ENCODE measurements around the gene TIMM10.

TIMM10 gene

DNA sequence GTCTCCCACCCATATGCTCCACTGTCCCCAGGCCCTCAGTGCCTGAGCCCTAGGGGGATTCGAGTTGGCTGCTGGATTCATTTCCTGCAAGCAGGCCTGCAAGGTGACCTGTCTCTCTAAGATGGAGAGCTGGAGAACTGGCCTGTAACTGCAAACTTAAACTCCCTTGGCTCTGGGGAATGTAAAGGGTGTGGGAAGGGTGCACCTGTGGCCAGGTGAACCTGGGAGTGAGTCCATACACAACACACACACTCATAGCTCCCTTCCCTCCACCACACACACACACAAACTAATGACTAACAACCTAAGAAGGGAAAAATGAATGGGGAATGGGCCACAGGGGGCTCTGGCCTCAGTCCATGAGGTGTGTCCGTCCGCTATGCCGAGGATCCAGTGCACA, 21.4 kb upstream of the TIMM10 start:
- no peak overlapping the region for H3K27ac ChIP-seq
- no peak for TF ChIP-seq ZFX (IDR thresholded peaks at IDR 0.05; ENCODE audit: borderline replicate concordance)
- TF ChIP-seq, protein P1, sequence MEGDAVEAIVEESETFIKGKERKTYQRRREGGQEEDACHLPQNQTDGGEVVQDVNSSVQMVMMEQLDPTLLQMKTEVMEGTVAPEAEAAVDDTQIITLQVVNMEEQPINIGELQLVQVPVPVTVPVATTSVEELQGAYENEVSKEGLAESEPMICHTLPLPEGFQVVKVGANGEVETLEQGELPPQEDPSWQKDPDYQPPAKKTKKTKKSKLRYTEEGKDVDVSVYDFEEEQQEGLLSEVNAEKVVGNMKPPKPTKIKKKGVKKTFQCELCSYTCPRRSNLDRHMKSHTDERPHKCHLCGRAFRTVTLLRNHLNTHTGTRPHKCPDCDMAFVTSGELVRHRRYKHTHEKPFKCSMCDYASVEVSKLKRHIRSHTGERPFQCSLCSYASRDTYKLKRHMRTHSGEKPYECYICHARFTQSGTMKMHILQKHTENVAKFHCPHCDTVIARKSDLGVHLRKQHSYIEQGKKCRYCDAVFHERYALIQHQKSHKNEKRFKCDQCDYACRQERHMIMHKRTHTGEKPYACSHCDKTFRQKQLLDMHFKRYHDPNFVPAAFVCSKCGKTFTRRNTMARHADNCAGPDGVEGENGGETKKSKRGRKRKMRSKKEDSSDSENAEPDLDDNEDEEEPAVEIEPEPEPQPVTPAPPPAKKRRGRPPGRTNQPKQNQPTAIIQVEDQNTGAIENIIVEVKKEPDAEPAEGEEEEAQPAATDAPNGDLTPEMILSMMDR (IDR thresholded peaks at IDR 0.05) = no peak

DNA sequence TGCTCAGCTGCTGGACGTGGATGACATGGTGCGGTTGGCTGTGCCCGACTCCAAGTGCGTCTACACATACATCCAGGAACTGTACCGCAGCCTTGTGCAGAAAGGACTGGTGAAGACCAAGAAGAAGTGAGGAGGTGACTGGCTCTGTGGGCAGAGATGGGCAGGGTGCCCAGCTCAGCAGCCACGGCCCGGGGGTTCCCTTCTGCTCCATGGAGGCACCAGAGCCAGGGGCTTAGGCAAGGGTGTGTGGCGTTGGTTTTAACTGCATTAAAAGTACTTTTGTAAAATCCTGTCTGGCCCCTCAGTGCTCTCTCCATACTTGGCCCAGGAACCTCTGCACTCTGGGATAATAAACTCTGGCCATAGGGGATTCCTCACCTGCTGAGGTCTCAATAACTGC, 19.4 kb upstream of the TIMM10 start:
- TF ChIP-seq, protein P1 (IDR thresholded peaks at IDR 0.05) = no peak
- TF ChIP-seq ZFX (IDR thresholded peaks at IDR 0.05; ENCODE audit: borderline replicate concordance) = no peak
- H3K27ac ChIP-seq = no peak overlapping the region

DNA sequence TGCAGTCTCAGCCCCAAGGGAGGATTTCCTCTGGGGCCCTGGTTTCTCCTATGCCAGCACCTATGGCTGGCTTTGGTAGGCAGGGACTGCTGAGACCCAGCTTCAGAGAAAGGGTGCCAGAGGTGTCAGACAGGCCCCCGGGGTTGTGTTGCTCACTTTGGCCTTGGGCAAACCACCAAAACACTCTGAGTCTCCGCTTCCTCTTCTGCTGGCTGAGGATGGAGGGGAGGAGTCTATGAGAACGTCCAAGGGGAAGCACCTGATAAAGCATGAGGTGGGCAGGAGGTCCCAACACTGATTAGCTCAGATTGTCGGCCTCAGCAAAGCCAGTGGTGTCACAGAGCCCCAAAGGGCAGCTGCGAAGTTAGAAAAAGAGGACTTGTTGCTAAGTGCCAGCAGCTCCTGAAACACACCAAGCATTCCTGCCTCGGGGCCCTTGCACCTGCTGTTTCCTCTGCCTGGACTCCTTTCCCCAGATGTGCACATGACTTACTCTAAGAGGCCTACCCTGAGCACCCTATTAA, 17.4 kb upstream of the TIMM10 start:
- no peak overlapping the region for H3K27ac ChIP-seq
- TF ChIP-seq, protein P1 (IDR thresholded peaks at IDR 0.05) = no peak
- TF ChIP-seq ZFX (IDR thresholded peaks at IDR 0.05; ENCODE audit: borderline replicate concordance) = no peak

DNA sequence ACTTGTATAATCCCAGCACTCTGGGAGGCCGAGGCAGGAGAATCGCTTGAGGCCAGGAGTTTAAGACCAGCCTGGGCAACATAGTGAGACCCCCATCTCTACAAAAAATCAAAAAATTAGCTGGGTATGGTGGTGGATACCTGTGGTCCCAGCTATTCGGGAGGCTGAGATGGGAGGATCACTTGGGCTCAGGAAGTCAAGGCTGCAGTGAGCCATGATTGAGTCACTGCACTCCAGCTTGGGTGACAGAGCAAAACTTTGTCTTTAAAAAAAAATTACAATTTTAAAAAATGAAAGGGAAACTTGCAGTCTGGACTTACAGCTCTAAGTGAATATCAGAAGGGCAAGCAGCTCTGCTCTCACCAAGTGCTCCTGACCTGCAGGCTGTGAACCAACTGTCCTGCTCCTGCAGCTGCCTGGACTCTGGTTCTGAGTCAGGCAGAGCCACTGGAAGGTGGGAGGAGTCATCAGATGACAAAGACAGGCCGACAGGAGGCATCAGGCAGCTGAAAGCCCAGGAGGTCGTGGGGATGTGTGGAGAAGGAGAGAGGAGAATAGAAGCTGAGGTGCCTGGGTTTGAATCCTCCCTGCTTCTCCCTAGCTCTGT, 16.4 kb upstream of the TIMM10 start:
- TF ChIP-seq, protein P1 (IDR thresholded peaks at IDR 0.05) = no peak
- TF ChIP-seq ZFX (IDR thresholded peaks at IDR 0.05; ENCODE audit: borderline replicate concordance) = no peak
- H3K27ac ChIP-seq = no peak overlapping the region

DNA sequence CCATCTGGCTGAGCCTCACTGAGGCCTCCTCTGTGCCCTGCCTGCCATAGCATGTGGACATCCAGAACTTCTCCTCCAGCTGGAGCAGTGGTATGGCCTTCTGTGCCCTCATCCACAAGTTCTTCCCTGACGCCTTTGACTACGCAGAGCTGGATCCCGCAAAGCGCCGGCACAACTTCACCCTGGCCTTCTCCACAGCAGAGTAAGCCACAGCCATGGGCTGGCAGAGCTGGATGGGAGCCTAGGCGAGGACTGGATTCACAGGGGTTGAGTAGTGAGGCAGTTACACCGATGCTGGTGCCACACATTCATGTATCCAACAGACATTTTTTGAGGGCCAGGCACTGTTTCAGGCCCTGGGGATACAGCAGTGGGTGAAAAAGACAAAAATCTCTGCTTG, 15.9 kb upstream of the TIMM10 start:
- H3K27ac ChIP-seq = no peak overlapping the region
- TF ChIP-seq, protein P1 (IDR thresholded peaks at IDR 0.05) = no peak
- TF ChIP-seq ZFX (IDR thresholded peaks at IDR 0.05; ENCODE audit: borderline replicate concordance) = no peak

DNA sequence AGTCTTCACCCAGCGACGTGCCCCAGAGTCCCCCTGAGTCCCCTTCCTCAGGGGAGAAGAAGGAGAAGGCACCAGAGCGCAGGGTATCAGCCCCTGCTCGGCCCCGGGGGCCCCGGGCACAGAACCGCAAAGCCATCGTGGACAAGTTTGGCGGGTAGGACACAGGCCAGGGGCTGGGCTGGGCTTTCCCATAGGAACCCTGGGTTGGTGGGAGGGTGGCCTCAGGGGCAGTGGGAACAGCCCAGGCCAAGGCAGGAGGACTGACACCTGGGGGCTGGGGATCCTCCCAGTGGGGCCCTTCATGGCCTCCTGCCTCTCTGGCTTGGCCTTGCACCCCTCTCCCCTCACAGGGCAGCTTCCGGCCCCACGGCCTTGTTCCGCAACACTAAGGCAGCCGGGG, 15.3 kb upstream of the TIMM10 start:
- no peak for TF ChIP-seq ZFX (IDR thresholded peaks at IDR 0.05; ENCODE audit: borderline replicate concordance)
- TF ChIP-seq, protein P1 (IDR thresholded peaks at IDR 0.05) = no peak

DNA sequence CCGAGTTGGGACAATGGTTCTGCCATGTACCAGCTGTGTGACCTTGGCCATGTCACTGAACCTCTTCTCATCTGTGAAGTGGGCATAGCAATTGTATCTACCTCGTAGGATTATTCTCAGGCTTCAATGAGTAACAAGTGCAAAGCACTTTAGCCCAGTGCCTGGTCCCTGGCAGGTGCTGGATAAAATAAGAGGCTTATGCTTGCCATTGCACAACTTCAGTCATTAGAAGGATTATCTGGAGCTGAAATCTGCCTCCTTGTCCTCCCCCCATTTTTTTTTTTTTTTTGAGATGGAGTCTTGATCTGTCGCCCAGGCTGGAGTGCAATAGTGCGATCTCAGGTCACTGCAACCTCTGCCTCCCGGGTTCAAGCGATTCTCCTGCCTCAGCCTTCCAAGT, 14.0 kb upstream of the TIMM10 start:
- TF ChIP-seq ZFX (IDR thresholded peaks at IDR 0.05; ENCODE audit: borderline replicate concordance) = no peak
- TF ChIP-seq, protein P1 (IDR thresholded peaks at IDR 0.05) = no peak
- H3K27ac ChIP-seq = no peak overlapping the region

More for the DNA sequence above, 15.3 kb upstream of the TIMM10 start:
- no peak overlapping the region for H3K27ac ChIP-seq

Measured in 22Rv1 (cell line).